T-helper 22 cell (primary cell): Measurements from ENCODE around the gene SLC25A53.

Experiments
- DNase-seq: peaks from one replicate; pipeline ENCODE4 v3.0.0-alpha.2; 2020; ENCODE audit warnings: low read depth

Gene SLC25A53, protein sequence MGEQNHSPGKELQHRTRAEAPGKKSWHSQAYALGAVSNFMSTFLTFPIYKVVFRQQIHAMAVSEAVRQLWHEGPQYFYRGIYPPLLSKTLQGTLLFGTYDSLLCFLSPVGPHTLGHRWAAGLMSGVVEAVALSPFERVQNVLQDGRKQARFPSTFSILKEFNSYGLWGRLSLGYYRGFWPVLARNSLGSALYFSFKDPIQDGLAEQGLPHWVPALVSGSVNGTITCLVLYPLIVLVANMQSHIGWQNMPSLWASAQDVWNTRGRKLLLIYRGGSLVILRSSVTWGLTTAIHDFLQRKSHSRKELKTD

GRCh38 chrX:104156630-104157529 is at the start of gene SLC25A53:
TSS of gene SLC25A53 (minus strand) at chrX:104157009. CDS start at chrX:104105257, 51,752 bp downstream.
- DNase-seq = peak; percentile 65

DNA sequence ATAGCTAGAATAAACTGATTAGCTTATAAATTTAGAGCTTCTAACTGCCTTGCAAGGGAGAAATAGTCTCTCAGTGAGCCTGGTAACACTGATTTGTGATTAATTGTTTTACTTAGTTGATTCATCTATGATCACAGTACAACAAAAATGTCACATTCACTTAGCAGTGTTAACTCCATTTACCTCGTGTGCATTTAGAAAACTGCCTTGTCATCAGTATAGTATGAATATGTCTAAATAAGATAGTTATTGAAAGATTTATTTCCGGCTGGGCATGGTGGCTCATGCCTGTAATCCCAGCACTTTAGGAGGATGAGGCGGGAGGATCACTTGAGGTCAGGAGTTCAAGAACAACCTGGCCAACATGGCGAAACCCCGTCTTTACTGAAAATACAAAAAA is 48.7 kb upstream of the SLC25A53 start:
- DNase-seq = no peak

DNA sequence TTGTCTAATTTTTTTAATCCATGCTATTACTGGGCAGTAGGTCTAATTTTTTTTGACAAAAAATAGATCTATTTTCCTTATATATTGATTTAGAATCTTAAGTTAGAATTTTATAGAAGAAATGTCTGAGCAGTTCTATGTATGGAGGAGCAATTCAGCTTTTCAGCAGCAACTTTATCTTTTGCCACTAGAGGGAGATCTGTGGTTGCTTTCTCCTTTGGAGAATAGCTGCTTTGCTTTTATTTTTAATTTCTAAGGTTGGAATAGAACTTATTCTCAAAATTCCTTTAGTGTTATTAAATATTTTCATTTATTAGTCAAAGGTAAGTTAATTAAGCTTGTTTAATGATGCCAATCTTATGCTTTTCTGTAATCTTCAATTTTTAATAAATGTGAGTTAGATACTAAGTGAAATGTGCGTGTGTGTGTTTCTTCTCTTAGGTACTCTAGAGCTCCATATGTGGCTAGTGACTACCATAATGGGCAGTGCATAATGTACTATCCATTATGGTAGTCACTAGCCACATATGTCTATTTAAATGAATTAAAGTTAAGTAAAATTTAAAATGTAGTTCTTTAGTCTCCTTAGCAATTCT is 38.8 kb upstream of the SLC25A53 start:
- no peak for DNase-seq

DNA sequence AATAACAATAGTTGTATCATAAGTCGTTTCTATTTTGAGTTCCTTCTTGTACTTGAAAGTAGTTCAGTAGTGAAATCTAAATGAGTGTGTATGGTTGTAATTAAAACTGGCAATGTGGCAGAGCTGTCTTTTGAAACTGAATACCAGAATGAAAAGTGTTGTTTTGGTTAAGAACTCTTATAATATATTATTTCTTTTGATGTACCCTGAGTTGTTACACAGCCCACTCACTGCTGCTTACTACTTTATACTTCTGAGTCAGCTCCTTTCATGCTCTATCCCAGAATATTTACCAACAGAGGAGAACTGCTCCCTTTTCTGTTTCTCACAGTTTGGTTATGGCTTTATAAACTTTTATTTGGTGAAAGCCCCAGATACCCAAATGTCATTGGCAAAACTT is 38.2 kb upstream of the SLC25A53 start:
- DNase-seq = no peak

DNA sequence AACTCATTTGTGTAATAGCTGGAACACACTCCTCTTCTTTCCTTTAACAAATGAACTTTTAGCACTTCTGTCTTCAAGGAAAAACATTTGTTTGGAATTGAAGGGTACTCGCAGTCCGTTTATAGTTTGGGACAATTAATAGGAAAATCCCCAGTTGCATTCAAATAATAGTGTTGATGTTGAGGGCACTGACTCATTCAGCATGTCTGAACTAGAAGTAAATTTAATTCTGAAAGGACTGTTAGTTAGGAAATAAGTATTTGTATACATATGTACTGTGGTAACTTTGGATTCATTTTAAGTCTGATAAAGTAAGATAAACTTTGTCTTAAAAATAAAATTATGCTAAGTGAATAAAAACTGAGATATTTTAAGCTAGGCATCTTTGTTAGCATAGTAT is 36.7 kb upstream of the SLC25A53 start:
- no peak for DNase-seq

DNA sequence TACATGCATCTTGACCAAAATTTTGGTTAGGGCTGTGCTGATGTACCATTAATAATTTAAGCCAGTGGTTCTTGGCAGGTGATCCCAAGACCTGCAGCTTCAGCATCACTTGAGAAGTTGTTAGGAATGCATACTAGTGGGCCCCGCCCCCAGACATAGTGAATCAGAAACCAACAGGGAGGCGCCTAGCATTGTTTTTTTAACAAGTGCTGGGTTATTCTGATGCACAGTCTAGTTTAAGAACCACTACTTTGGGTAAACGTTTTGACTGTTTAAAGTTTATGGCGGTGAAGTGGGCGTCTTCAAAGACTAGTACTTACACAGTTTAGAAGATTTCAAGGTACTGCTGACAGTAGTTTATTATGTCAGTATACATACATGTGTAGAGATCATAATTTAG is 33.0 kb upstream of the SLC25A53 start:
- DNase-seq = no peak

DNA sequence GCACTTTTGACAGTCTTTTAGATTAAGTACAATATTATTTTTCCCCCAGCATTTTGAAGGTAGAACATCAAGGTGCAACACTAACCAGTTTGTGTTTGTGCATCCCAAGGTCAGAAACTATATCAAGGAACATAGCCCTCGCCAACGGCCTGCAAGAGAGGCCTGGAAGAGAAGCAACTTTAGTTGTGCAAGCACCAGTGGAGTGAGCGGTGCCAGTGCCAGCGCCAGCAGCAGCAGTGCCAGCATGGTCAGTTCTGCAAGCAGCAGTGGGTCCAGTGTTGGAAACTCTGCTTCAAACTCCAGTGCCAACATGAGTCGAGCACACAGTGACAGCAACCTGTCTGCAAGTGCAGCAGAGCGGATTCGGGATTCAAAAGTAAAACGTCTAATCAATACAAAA is 31.1 kb upstream of the SLC25A53 start:
- no peak for DNase-seq

DNA sequence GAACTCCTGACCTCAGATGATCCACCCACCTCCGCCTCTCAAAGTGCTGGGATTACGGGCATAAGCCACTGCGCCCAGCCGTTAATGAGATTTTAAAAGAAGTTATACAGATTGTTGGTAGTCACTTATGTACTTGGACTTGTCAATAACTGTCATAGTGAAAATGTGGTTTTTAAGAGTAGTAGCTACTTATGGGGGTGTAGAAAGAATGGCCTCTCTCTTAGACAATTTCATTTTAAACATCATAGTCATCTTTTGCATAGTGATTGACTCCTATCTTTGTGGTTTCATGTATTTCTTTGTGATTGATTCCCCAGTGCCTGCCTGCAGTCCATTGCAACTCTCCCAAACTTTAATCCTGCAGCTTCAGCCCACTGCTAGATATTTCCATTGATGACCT is 26.9 kb upstream of the SLC25A53 start:
- no peak for DNase-seq

DNA sequence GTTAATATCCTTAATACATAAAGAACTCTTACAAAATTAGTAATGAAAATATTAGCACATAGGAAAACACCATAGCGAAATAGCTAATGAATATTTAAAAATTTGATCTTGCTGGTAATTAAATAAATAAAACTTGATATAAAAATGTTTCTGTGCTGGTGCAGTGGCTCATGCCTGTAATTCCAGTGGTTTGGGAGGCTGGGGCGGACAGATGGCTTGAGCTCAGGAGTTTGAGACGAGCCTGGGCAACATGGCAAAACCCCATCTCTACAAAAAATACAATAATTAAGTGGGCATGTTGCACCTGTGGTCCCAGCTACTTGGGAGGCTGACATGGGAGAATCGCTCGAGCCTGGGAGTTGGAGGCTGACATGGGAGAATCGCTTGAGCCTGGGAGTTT is 17.0 kb upstream of the SLC25A53 start:
- no peak for DNase-seq

DNA sequence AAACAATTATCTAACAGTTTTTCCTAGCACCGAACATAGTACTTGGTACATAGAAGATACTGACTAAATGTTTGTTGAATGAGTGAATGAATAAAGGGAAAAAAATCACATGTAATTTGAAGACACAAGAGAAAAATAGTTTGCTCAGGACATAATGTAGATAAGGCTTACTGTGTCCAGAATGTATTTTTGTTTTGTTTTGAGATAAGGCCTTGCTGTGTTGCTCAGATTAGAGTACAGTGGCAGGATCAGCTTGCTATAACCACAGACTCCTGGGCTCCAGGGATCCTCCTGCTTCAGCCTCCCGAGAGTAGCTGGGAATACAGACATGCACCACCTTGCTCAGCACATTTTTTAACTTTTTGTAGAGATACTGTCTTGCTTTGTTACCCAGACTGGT is 16.0 kb upstream of the SLC25A53 start:
- no peak for DNase-seq

- no peak for DNase-seq
Measured at GRCh38 chrX:104172121-104172520, 15.3 kb upstream of the SLC25A53 start.

DNA sequence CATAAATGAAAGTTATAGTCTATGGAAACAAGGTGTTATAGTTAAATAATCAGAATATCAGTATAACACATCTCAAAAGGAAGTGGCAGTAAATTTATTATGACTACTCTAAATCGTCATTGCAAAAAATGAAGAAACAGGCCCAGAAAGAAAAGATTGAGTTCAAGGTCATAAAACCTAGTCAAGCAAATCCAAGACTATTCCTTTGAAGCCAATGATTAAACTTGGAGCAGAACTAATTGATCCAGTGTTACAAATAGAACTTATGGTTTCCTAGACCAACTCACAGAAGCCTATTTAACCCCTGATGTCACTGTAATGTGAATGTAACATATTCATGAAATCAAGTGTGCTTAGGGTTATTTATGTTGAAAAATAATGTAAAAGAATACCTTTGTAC is 11.3 kb upstream of the SLC25A53 start:
- no peak for DNase-seq

GRCh38 chrX:104166735-104167436 is 10.1 kb upstream of the SLC25A53 start:
- DNase-seq = no peak

- DNase-seq = peak; percentile 73
Measured at GRCh38 chrX:104165894-104166734, 9.3 kb upstream of the SLC25A53 start, which contains the start of gene FAM199X. TSS of gene FAM199X (plus strand) at chrX:104166453. CDS start at chrX:104166786, 333 bp downstream.

GRCh38 chrX:104151037-104151436 is 5.8 kb downstream of the SLC25A53 start:
- DNase-seq = no peak

GRCh38 chrX:104141087-104141760 is 15.6 kb downstream of the SLC25A53 start:
- no peak for DNase-seq

DNA sequence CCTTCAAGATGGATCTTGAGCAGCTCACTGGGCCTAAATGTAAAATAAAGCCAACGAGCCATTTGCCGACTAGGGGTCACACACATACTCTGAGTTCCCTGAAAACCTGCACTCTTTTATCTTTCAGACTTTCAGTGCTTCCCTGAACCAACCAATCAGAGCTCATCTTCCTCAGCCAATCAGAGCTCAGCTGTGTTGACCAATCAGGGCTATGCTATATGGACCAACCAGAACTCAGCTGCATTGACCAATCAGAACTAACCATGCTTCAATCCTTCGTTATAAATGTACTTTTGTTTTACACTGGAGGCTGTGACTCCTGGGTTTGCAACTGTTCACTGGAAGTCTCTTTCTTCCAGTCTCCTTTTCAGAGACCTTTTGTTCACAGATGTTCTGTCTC is 19.3 kb downstream of the SLC25A53 start:
- DNase-seq = no peak

- peak; percentile 34 for DNase-seq
Measured at GRCh38 chrX:104136241-104137019, 20.4 kb downstream of the SLC25A53 start.

DNA sequence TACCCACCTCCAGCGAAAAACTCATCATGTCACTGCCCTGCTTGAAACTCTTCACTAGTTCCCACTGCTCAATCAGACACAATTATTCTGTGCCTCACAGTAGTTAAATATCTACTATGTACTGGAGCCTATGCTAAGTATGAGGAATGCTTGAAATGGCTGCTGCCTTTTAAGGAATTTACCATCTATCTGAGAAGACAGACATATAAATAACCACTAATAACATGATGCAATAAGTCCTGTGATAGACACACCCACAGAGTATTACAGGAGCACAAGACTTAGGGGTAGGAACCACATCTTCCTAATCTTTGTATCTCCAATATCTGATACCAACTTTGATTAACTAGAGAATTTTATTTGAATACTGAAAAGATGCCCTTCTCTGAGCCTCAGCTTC is 21.1 kb downstream of the SLC25A53 start:
- DNase-seq = no peak
